GM21825 (cell line): ENCODE data around the gene POLK.
"Not testable (repeated sequence)": the region's sequence is repeated elsewhere in the genome, so short reads cannot be mapped to it uniquely, and the experiment has no call there.

Source experiments
- ATAC-seq: cut with Tn5 transposase; IDR thresholded peaks from one replicate; pipeline ENCODE4 v1.9.1; 2021; ENCODE audit warnings: mild to moderate bottlenecking, moderate library complexity; ENCODE audit not compliant: unreplicated experiment

The POLK gene

GRCh38 chr5:75510417-75510835, 1.3 kb upstream of the POLK start:
- peak; percentile 14 for ATAC-seq

- ATAC-seq, result peak; percentile 24
Measured at GRCh38 chr5:75510836-75511434, 756 bp upstream of the POLK start.

GRCh38 chr5:75512383-75513074, 838 bp downstream of the POLK start:
- ATAC-seq, result no peak

GRCh38 chr5:75513841-75514240, 2.1 kb downstream of the POLK start:
- no peak for ATAC-seq

- no peak for ATAC-seq
Measured at GRCh38 chr5:75514323-75514722, 2.6 kb downstream of the POLK start.

GRCh38 chr5:75519761-75520160, 8.1 kb downstream of the POLK start:
- no peak for ATAC-seq

GRCh38 chr5:75521195-75521594, 9.5 kb downstream of the POLK start:
- ATAC-seq, result no peak

- no peak for ATAC-seq
Measured at GRCh38 chr5:75522025-75522424, 10.3 kb downstream of the POLK start.

- no peak for ATAC-seq
Measured at GRCh38 chr5:75522542-75522941, 10.9 kb downstream of the POLK start.

GRCh38 chr5:75523275-75523674, 11.6 kb downstream of the POLK start:
- no peak for ATAC-seq

GRCh38 chr5:75524071-75524470, 12.4 kb downstream of the POLK start:
- peak; percentile 90 for ATAC-seq

- no peak for ATAC-seq
Measured at GRCh38 chr5:75524591-75524990, 12.9 kb downstream of the POLK start.

GRCh38 chr5:75525344-75525743, 13.7 kb downstream of the POLK start:
- ATAC-seq, result no peak

GRCh38 chr5:75526070-75526469, 14.4 kb downstream of the POLK start:
- ATAC-seq, result no peak

- ATAC-seq, result no peak
Measured at GRCh38 chr5:75529185-75529584, 17.5 kb downstream of the POLK start.

- ATAC-seq, result no peak
Measured at GRCh38 chr5:75532190-75532589, 20.5 kb downstream of the POLK start.

- not testable (repeated sequence) for ATAC-seq
Measured at GRCh38 chr5:75533716-75534115, 22.0 kb downstream of the POLK start.

- no peak for ATAC-seq
Measured at GRCh38 chr5:75534734-75535133, 23.0 kb downstream of the POLK start.

- no peak for ATAC-seq
Measured at GRCh38 chr5:75536147-75536546, 24.5 kb downstream of the POLK start.

GRCh38 chr5:75536694-75537360, 25.1 kb downstream of the POLK start:
- ATAC-seq, result no peak

- no peak for ATAC-seq
Measured at GRCh38 chr5:75538211-75538610, 26.5 kb downstream of the POLK start.

GRCh38 chr5:75545131-75545530, 33.4 kb downstream of the POLK start:
- no peak for ATAC-seq
